Liver (tissue), 3 donors: ENCODE results near the gene VEGFB.

ENCODE experiments used
- GABPA ChIP-seq, 2 donors: IDR thresholded peaks in 1 of 2; conservative IDR thresholded peaks in 1 of 2; 2 replicates each; pipeline ENCODE4 v1.6.1; 2016; ENCODE audit warnings: antibody characterized with exemption in 2 of 2, mild to moderate bottlenecking in 1 of 2, moderate library complexity in 1 of 2
- HNF4A ChIP-seq, 2 donors: conservative IDR thresholded peaks; 2 replicates each; pipeline ENCODE4 v1.6.1; 2016; ENCODE audit warnings: antibody characterized with exemption in 2 of 2, mild to moderate bottlenecking in 2 of 2
- JUND ChIP-seq, 2 donors: IDR thresholded peaks; 2 replicates each; pipeline ENCODE4 v1.6.1; 2016; ENCODE audit warnings: antibody characterized with exemption in 2 of 2
- MAX ChIP-seq: IDR thresholded peaks from 2 replicates; pipeline ENCODE4 v1.6.1; 2016; ENCODE audit warnings: antibody characterized with exemption
- RAD21 ChIP-seq, 2 donors: IDR thresholded peaks; 2 replicates each; pipeline ENCODE4 v1.6.1; 2016; ENCODE audit warnings: antibody characterized with exemption in 2 of 2, mild to moderate bottlenecking in 2 of 2
- SP1 ChIP-seq: IDR thresholded peaks from 2 replicates; pipeline ENCODE4 v1.6.1; 2018; ENCODE audit warnings: antibody characterized with exemption, mild to moderate bottlenecking
- YY1 ChIP-seq: IDR thresholded peaks from 2 replicates; pipeline ENCODE4 v1.6.1; 2016; ENCODE audit warnings: antibody characterized with exemption, mild to moderate bottlenecking
- TF ChIP-seq, protein P1 (sequence below): fragments of 150-350 bp; IDR thresholded peaks from 2 replicates; pipeline ENCODE4 v1.5.1; 2017; ENCODE audit warnings: improper control_type of control experiment, low read depth, low read length; ENCODE audit not compliant: missing input control
- donor health status: healthy.
- donor health status: healthy.

- TF ChIP-seq, protein P1, sequence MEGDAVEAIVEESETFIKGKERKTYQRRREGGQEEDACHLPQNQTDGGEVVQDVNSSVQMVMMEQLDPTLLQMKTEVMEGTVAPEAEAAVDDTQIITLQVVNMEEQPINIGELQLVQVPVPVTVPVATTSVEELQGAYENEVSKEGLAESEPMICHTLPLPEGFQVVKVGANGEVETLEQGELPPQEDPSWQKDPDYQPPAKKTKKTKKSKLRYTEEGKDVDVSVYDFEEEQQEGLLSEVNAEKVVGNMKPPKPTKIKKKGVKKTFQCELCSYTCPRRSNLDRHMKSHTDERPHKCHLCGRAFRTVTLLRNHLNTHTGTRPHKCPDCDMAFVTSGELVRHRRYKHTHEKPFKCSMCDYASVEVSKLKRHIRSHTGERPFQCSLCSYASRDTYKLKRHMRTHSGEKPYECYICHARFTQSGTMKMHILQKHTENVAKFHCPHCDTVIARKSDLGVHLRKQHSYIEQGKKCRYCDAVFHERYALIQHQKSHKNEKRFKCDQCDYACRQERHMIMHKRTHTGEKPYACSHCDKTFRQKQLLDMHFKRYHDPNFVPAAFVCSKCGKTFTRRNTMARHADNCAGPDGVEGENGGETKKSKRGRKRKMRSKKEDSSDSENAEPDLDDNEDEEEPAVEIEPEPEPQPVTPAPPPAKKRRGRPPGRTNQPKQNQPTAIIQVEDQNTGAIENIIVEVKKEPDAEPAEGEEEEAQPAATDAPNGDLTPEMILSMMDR, result no peak
- peak in 1 of 2 donors; percentile 65 for TF ChIP-seq GABPA (IDR thresholded peaks at IDR 0.05 in 1 of 2, conservative IDR thresholded peaks at IDR 0.05 in 1 of 2)
- no peak for TF ChIP-seq HNF4A (conservative IDR thresholded peaks at IDR 0.05)
- TF ChIP-seq YY1, result peak; percentile 48
- TF ChIP-seq SP1, result no peak
- no peak for TF ChIP-seq MAX
- no peak for TF ChIP-seq JUND (IDR thresholded peaks at IDR 0.05)
- TF ChIP-seq RAD21 (IDR thresholded peaks at IDR 0.05), result no peak
Observed at GRCh38 chr11:64207256-64208085, 26.9 kb upstream of the VEGFB start.
